NT2/D1 (cell line): ENCODE measurements around the gene F12.

ENCODE experiments used
- YY1 ChIP-seq: IDR thresholded peaks from 2 replicates; pipeline ENCODE4 v1.6.1; 2011; ENCODE audit not compliant: insufficient read length, insufficient read depth
- ZNF274 ChIP-seq: IDR thresholded peaks from 2 replicates; pipeline ENCODE4 v1.6.1; 2011; ENCODE audit warnings: mild to moderate bottlenecking, low read depth, low read length

DNA sequence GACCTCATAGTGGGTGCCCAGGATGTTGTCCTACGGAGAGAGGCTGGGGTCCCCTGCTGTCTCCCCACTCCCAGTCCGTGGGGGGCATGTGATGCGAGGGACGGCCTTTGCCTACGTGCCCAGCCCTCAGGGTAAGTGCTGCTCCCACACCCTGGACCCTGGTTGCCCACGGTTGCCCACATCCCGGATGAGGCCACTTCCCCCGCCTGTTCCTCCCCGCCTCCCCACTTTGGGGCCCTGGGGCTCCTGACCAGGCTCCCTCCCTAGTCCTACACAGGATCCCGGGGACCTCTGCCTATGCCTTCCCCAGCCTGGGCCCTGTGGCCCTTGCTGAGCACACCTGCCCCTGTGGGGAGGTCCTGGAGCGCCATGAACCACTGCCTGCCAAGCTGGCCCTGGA is 23.6 kb downstream of the F12 start:
- TF ChIP-seq ZNF274, result no peak
- no peak for TF ChIP-seq YY1
